Muscle of arm (tissue), 12 donors: ENCODE measurements around the gene MFSD6. TPM values are rescaled to one million over a fixed set of nuclear protein-coding genes. Genes with fewer than 3 reads are reported as not detected.

Source experiments
- polyA plus RNA-seq, 12 donors: library from polyadenylated mRNA; unstranded; fragments of 120-200 nt; gene quantifications; one replicate each; pipeline ENCODE4 v1.2.1, GENCODE V29; 2013; ENCODE audit not compliant: insufficient read length in 12 of 12

The MFSD6 gene
- polyA plus RNA-seq, 12 donors, result 8.6 to 15.0 (median 11.6) TPM; not detected in 1

Other genes starting within 250 kb of the MFSD6 start
- gene HIBCH, start 88.5 kb upstream of the MFSD6 start, polyA plus RNA-seq, result 10 to 100 TPM in 11 of 12 donors, not detected in 1; 27.0 to 48.7 (median 31.3) TPM
- 10 to 100 TPM in 11 of 12 donors, not detected in 1; 12.1 to 27.2 (median 20.0) TPM for gene INPP1, start 64.8 kb upstream of the MFSD6 start, polyA plus RNA-seq
- gene NEMP2, start 126.4 kb downstream of the MFSD6 start, polyA plus RNA-seq, result 10 to 100 TPM in 1 of 12 donors, 1 to 10 TPM in 10, not detected in 1; 6.3 to 10.5 (median 7.2) TPM
- 10 to 100 TPM in 11 of 12 donors, not detected in 1; 50.9 to 84.2 (median 67.2) TPM for gene NAB1, start 240.7 kb downstream of the MFSD6 start, polyA plus RNA-seq